Epithelial cell of proximal tubule (primary cell): ENCODE data around the gene HRCT1. TPM values are rescaled to one million over a fixed set of nuclear protein-coding genes. Genes with fewer than 3 reads are reported as not detected.

Source experiments
- DNase-seq: peaks from one replicate; pipeline ENCODE4 v3.0.0-alpha.2; 2011; ENCODE audit warnings: low read depth
- H3K4me3 ChIP-seq: 2 replicates; pipeline ENCODE4 v1.5.1; 2011; ENCODE audit warnings: low read depth, mild to moderate bottlenecking, low read length
- CTCF ChIP-seq: conservative IDR thresholded peaks from 2 replicates; pipeline ENCODE4 v1.5.1; 2012; ENCODE audit warnings: low read depth, mild to moderate bottlenecking, low read length
- total RNA-seq: library from RNA; depleted of rRNA; stranded (reverse); fragments of >200 nt; gene quantifications from 2 replicates; pipeline ENCODE4 v1.2.3, GENCODE V29; 2015

Gene HRCT1
- total RNA-seq, 1 donor from 2014 or later = not detected

- no peak for DNase-seq
- H3K4me3 ChIP-seq = no peak overlapping the region
- no peak for TF ChIP-seq CTCF
Observed at GRCh38 chr9:35948901-35949318, 42.9 kb downstream of the HRCT1 start.

GRCh38 chr9:35951736-35952135, 45.7 kb downstream of the HRCT1 start:
- TF ChIP-seq CTCF = no peak
- no peak for DNase-seq
- H3K4me3 ChIP-seq = no peak overlapping the region

GRCh38 chr9:35952526-35953191, 46.7 kb downstream of the HRCT1 start:
- no peak for DNase-seq
- no peak overlapping the region for H3K4me3 ChIP-seq
- TF ChIP-seq CTCF = no peak

GRCh38 chr9:35954942-35955546, 49.0 kb downstream of the HRCT1 start:
- no peak overlapping the region for H3K4me3 ChIP-seq
- peak; percentile 90 for TF ChIP-seq CTCF
- no peak for DNase-seq

- DNase-seq = no peak
- H3K4me3 ChIP-seq = no peak overlapping the region
- no peak for TF ChIP-seq CTCF
Observed at GRCh38 chr9:35956651-35957050, 50.6 kb downstream of the HRCT1 start.

Other genes with a start within 250 kb of the HRCT1 start
- 3,154 and 10,636 TPM in 2 replicates for gene RMRP, start 248.2 kb upstream of the HRCT1 start, total RNA-seq
- 19.0 and 35.4 TPM in 2 replicates for gene CCDC107, start 247.9 kb upstream of the HRCT1 start, total RNA-seq
- gene ARHGEF39, start 241.0 kb upstream of the HRCT1 start, total RNA-seq = 11.9 and 17.5 TPM in 2 replicates
- 0.43 TPM in 1 of 2 replicates, not detected in the other for gene CA9, start 232.3 kb upstream of the HRCT1 start, total RNA-seq
- 265 and 267 TPM in 2 replicates for gene TPM2, start 216.3 kb upstream of the HRCT1 start, total RNA-seq
- 114 and 177 TPM in 2 replicates for gene TLN1, start 174.0 kb upstream of the HRCT1 start, total RNA-seq
- 49.9 and 66.4 TPM in 2 replicates for gene CREB3, start 173.5 kb upstream of the HRCT1 start, total RNA-seq
- 32.8 and 39.3 TPM in 2 replicates for gene GBA2, start 157.0 kb upstream of the HRCT1 start, total RNA-seq
- 13.6 and 14.9 TPM in 2 replicates for gene RGP1, start 156.9 kb upstream of the HRCT1 start, total RNA-seq
- not detected in 2 replicates for gene MSMP, start 151.9 kb upstream of the HRCT1 start, total RNA-seq
- gene NPR2, start 114.6 kb upstream of the HRCT1 start, total RNA-seq = 7.3 and 11.0 TPM in 2 replicates
- gene SPAG8, start 93.9 kb upstream of the HRCT1 start, total RNA-seq = 0.12 and 0.14 TPM in 2 replicates
- 25.9 and 32.5 TPM in 2 replicates for gene HINT2, start 91.2 kb upstream of the HRCT1 start, total RNA-seq
- not detected in 2 replicates for gene FAM221B, start 77.5 kb upstream of the HRCT1 start, total RNA-seq
- 2.5 and 4.2 TPM in 2 replicates for gene TMEM8B, start 77.0 kb upstream of the HRCT1 start, total RNA-seq
- gene OR13J1, start 35.8 kb upstream of the HRCT1 start, total RNA-seq = not detected in 2 replicates
- 0.29 TPM in 1 of 2 replicates, not detected in the other for gene SPAAR, start 3.3 kb downstream of the HRCT1 start, total RNA-seq
- not detected in 2 replicates for gene OR2S2, start 52.0 kb downstream of the HRCT1 start, total RNA-seq
- gene RECK, start 130.7 kb downstream of the HRCT1 start, total RNA-seq = 5.7 and 6.6 TPM in 2 replicates
- gene GLIPR2, start 230.5 kb downstream of the HRCT1 start, total RNA-seq = 23.6 and 42.7 TPM in 2 replicates